Stimulated activated CD4-positive, alpha-beta T cell treated with anti-CD3 and anti-CD28 coated beads, Interleukin-2, amount 100 ng/mL, for 4 hours (primary cell): ENCODE measurements around the gene GBX1.

Experiments used
- DNase-seq: peaks from one replicate; pipeline ENCODE4 v3.0.0-alpha.2; 2020; ENCODE audit warnings: low read depth

Gene GBX1

DNA sequence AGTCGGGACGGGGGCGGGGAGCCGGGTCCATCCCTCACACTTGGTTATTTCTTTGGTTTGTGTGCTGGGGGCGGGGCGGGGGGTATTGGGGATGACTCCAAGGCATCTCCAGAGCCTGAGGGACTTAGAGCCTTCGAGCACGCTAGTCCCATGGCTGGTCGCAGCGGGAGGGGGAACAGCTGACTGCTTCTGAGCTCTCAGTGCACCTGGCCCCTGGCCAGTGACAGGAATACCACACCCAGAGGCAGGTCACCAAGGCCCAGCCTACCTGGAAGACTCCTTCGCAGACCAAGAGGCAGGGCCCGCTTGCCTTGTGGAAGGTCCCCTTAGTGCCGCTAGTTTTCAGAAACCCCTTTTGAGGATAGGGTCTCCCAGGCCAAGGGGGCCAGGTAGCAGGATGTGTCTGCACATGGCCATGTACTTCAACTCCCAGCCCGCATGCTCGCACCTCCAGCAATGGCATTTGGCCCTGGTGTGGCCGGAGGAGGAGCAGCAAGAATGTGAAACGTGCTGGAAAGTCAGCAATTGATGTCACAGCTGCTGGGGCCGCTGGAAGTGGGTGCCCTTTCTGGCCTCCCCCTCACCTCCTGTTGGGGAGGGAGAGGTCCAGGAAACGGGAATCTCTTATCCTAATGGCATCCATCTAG lies 40.9 kb downstream of the GBX1 start:
- no peak for DNase-seq

DNA sequence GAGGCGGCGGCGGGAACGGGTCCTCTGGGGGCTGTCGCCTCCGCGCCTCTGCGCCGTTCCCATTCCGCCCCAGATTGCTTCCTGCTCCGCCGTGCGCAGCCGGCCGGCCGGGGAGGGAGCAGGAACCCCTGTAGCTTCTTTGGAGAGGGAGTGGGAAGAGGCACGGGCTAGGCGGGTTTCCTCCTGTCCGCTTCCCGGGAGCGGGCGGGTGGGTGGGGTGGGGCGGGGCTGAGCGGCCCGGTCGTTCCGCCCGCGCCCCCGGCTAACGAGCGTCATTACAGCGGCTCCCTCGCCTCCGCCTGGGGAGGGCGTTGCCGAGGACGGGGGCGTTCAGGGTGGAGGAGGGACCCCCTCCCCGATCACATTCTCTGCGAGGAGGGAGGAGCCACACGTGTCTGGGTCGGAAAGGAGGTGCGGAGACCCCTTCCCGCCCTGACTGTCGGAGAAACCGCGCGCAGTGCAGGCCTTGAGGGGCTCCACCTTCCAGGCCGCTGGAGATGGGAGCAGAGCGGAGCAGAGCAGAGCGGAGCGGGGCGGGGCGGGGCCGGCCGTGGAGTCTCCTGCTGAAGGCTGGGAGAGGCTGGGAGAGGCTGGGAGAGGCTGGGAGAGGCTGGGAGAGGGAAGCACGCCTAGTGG lies 41.5 kb downstream of the GBX1 start:
- DNase-seq, result no peak

DNA sequence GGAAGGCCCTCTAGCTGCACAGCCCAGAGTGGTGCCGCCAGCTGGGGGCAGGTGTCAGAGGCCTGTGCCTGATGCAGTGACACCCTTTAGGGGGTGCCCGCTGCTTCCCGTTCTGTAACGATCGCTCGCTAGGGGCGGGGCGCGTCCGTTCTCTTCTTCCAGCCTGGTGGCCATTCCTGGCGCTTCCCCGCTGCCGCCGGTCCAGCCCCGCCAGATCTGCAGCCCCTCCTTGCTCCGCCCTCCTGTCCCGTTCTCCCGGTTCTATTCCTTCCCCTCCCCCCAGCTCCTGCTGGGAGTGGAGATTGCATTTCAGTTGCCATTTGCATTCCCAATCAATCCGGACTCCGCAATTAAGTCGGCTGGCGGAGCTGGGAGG lies 42.0 kb downstream of the GBX1 start:
- DNase-seq, result no peak

DNA sequence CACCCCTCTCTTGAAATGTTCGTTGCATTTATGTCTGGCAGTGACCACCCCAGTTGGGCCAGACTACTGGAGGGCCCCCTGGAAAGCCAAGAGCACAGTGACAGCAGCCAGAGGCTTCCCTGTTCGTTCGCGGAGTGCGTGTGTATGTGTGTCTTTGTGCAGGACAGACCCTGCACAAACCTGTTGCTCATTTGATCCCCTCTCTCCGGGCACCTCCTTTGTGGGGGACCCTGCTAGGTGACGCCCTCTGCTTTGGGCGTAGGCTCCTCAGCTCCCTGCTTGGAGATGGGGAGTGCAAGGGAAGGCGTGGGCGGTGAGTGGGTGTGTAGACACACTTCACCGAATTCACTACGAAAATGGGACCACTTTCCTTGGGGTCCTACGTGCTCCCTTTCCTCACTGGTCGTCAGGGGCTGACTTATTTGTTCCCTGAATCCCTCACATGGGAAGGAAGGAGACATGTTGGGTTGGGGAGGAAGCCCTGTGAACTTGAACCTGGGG lies 42.5 kb downstream of the GBX1 start:
- DNase-seq, result no peak

DNA sequence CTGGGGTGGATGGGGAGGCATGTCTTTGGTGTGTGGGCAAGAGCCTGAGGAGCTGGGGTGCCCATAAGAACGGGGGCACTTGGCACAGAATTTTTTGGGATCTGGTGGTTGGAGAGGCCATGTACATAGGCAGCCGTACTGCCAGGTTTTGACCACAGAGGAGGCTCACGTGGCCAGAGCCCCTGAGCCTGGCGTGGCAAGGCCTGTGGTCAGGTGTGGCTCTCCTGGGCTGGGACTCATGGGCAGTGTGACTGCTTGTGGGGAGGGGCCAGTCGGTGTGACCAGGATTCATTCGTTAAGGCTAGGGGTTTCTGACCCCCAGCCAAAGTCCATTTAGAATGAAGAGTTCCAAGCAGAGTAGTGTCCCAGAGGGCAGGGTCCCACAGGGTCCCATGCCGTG lies 43.0 kb downstream of the GBX1 start:
- DNase-seq, result no peak

DNA sequence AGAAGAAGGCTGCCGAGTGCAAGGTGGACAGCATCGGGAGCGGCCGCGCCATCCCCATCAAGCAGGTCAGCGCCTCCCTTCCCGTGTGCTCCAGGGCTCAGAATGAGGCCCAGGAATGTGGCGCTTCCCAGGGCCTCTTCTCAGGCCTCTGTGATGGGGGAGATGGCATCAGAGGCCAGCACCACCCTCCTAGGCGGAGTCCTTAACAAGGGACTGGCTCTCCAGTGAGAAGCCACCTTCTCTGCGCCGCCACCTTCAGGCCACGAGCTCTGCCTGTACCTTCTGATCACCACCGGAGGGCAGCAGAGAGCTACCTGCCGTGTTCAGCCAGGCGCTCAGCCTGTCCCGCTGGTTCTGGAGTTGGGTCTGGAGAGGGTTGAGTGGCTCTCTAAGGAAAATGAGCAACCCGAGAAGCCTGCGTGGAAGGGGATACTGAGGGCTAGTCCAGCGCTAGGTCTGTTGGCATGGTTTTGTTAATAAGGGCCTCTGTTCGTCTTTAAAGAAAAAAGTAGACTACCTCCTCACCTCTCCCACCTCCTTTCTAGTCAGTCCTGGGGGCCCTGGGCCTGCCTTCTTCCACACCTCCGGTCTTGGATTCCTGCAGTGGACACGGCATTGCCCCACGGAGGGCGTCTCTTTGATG lies 43.6 kb downstream of the GBX1 start:
- DNase-seq, result peak; percentile 70

- DNase-seq, result no peak
Measured at GRCh38 chr7:151123158-151123821, 44.2 kb downstream of the GBX1 start.

- DNase-seq, result no peak
Measured at GRCh38 chr7:151122796-151123157, 44.7 kb downstream of the GBX1 start.

DNA sequence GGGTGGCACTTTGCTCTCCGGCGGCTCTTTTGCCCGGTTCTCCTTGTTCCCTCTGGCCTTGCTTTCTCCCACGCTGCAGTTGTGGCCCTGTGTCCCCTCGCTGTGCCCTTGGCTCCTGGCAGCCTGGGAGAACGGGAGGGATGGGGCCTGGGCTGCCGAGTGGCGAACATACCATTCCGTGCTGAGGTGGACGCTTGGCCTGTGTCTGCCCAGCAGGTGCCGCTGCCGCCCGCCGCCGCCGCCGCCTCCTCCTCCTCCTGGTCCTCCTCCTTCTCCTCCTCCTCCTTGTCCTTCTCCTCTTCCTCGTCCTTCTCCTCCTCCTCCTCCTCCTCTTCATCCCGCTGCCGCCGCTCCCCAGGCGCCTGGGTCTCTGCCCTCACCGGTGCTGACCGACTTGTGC lies 45.2 kb downstream of the GBX1 start:
- DNase-seq, result no peak

DNA sequence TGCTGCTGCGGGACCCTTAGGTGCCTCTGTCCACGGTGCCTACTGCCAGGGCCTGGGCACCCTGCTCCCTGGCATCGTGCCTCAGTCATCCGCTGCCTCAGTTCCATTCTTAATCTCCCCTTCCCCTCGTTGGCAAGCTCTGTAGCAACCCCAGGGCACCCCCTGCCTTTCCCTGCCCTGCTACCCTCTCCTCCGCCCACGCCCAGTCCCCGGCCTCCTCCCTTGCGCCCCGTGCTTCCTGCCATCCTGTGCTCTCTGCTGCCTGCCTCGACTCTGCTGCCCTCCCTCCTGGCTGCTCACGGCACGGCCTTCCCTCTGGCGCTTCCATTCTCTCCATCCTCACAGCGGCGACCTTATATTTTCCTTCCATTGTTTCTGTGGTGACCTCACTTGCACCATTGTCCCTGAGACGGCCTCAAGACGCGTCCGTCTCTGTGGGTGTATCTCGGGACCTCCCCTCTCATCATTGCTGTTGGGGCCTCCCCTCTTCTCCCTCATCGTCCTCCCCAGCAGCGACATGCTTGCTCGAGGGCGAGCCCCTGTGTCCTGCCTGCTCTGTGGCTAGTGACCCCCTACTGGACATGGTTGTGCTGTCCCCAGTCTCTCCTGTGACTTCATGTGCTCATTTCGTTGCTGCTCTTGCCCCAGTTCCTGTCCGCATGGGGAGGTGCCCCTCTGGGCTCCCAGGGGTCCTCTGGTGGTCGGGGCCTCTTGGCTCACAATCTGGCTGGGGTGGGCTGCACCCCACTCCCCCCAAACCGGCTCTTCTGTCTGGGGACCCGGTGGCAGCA lies 45.9 kb downstream of the GBX1 start:
- DNase-seq, result no peak

DNA sequence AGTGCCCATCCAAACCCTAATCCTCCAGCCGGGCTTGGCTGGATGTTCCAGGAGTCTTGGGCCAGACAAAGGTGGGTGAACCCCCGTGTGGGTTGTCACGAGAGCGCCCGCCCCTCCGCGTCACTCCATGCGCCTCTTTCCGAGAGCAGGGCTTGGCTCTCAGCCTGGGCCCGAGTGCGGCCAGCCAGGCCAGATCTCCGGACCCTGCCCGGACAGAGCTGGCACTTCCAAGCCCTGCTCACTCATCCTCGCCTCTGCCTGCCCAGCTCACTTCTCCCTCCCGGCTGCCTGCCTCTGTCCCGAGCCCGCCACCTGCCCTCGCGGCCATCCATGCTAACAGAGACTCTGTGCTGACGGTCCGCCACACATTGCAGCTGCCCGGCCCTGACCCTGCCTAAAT lies 46.6 kb downstream of the GBX1 start:
- no peak for DNase-seq

GRCh38 chr7:151119902-151120301 lies 47.6 kb downstream of the GBX1 start:
- no peak for DNase-seq

DNA sequence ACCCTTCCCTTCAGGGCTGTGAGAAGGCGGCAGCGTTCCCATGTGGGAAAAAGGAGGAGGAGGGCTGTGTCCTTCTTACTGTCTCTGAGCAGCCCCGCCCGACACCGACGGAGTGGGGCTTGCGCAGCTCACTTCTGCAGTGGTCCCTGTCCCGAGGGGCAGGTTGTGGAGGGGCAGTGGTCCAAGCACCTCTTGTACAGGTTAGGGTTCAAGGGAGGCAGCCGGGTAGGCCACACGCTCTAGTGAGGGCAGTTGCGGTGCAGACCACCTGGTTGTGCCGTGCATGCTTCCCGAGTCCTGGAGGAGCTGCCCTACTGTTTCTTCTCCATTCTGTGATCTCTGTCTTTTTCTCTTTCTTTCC lies 48.5 kb downstream of the GBX1 start:
- no peak for DNase-seq

GRCh38 chr7:151118108-151119054 lies 49.1 kb downstream of the GBX1 start:
- DNase-seq, result no peak

DNA sequence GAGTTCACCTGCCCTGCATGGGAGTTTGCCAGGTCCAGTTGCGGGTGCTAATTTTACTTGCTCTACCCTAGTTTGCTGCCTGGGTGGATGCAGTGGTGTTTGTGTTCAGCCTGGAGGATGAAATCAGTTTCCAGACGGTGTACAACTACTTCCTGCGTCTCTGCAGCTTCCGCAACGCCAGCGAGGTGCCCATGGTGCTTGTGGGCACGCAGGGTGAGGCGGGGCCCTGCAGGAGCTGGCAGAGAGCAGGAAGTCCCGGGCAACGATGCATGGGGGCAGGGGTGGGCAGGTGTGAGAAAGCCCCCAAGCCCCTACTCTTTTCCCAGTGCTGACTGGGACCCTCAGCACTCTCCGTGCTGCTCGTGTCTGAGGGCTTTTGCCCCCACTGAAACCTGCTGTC lies 49.9 kb downstream of the GBX1 start:
- peak; percentile 22 for DNase-seq

DNA sequence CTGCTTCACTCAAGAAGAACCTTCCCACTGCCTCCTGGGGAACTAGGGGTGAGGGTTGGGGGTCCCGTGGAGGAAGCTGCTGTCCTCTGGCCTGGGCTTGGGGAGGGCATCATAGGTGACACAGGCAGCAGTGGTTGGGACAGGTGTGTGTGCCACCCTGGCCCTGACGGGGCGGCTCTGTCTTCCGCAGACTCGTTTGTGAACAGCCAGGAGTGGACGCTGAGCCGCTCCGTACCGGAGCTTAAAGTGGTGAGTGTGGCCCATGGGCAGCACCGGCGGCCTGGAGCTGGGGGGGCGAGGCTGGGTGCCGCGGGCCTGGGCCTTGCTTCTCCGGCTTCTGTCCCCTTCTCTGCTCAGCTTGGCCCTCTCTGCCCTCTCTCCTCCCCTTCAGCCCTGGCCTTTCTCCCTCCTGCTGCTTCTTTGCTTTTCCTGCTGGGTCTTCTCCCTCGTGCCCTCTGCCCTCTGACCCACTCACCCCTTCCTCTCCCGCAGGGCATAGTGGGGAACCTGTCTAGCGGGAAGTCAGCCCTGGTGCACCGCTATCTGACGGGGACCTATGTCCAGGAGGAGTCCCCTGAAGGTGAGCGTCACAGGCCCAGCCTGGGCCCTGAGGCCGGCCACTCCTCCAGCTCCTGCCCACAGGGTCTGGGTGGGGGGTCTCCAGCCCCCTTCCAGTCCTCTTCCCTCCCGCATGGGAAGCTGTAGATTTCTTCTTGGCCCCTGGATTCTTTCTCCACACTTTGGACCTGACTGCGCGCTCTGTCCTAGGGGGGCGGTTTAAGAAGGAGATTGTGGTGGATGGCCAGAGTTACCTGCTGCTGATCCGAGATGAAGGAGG lies 50.7 kb downstream of the GBX1 start:
- no peak for DNase-seq

- DNase-seq, result no peak
Measured at GRCh38 chr7:151115836-151116418, 51.6 kb downstream of the GBX1 start.

DNA sequence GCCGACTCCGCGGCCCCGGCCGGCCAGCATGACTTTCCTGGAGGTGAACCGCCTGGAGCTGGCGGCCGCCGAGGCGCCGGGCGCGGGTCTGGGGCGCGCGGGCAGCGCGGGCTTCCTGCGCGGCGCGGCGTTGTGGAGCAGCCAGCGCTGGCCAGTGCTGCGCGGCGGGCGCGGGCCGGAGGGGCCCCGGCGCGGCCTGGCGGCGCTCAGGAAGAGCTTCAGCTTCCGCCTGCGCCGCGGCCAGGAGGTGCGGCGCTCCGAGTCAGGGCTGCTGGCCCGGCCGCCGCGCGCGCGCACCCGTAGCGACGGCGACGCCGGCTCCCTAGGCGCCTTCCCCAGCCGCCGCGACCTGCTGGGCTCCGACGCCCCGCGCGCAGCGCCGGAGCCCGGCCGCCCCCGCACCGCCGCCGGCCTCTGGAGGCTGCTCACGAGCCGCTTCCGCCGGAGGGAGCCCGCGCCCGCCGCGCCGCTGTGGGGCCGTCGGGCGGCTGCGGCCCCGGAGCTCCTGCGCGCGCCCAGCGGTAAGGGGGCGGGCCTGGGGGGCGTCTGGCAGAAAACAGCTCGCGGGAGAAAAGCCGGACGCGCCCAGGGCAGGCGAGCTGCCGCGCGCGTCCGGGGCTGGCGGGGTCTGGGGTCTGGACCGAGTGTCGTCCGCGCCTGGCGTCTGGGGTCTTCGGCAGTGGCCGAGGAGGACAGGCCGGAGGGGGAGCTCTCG lies 52.2 kb downstream of the GBX1 start:
- peak; percentile 22 for DNase-seq
